ENCODE measurements around the gene ARCN1. TPM values are rescaled to one million over a fixed set of nuclear protein-coding genes. Genes with fewer than 3 reads are reported as not detected.

Gene ARCN1
- total and polyA plus RNA-seq, 2 donors (not counting 3 experiments of a cell fraction or from before 2014, with no cell fraction given) = 172 to 180 TPM

DNA sequence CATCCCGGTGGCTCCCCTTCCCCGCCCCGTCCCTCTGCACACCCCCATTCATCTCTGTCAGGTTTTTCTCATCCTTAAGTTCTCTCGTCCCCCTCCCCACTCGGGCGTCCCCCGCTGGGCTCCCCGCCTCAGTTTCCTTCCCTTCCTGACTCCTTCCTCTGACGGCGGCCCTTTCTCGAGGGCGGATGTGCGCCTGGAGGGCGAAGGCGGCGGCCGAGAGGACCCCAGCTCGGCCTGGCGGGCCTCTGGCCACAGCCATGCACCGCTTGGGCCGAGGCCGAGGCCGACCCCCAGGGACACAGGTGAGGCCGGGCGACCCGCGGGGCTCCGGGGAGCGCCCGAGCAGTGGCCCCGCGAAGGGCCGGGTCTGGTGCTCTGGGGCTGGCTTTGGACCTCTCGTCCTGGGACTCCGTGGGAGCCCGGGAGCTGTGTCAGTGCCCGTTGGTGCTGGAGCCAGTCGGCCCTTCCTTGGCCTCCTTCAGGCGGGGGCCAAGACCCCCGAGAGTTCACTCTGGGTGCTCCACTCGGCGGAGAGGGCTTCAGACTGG, 38.1 kb downstream of the ARCN1 start:
- Histone ChIP-seq H3K4me2 (ENCODE audit: insufficient read depth, low read length) (peak overlapping the region; percentile 86), H3K27ac (ENCODE audit: insufficient read depth, low read depth, low read length) (peak overlapping the region; percentile 80), H4K20me1 (replicated peaks; ENCODE audit: control insufficient read depth, extremely low read depth, insufficient read depth, low read length) (no peaks in the 10 kb centered on the region), H3K9me1 (replicated peaks; ENCODE audit: control insufficient read depth, extremely low read depth, insufficient read depth, low read length) (no peaks in the 10 kb centered on the region), H3K9ac (replicated peaks; ENCODE audit: extremely low read depth, insufficient read depth, low read length) (peak overlapping the region; percentile 83), H3K27me3 (ENCODE audit: control insufficient read depth in 2 of 2, insufficient read depth in 2 of 2, low read length in 2 of 2) (no peaks in the 10 kb centered on the region), H2AFZ (ENCODE audit: low read depth, low read length) (peak overlapping the region; percentile 1), H3K36me3 (ENCODE audit: control insufficient read depth in 2 of 2, extremely low read depth in 1 of 2, insufficient read depth in 2 of 2, low read length in 2 of 2) (peaks cover 4 to 14% of the 10 kb centered on the region in 2 experiments), H3K9me3 (replicated peaks; ENCODE audit: control insufficient read depth, insufficient read depth, low read length) (no peaks in the 10 kb centered on the region), H3K4me3 (replicated peaks in 1 of 3; ENCODE audit: insufficient read depth in 1 of 3, low read depth in 1 of 3, low read length in 3 of 3) (peak overlapping the region; percentile 39 to 60 (median 59)), H3K4me1 (ENCODE audit: control insufficient read depth, extremely low read depth, insufficient read depth, low read length) (peaks cover 47% of the 10 kb centered on the region), H3K79me2 (ENCODE audit: control insufficient read depth, insufficient read depth, low read length) (peaks cover 46% of the 10 kb centered on the region)
- FAIRE-seq = peak; percentile 82
- ChIA-PET CTCF (interaction anchor here (1.0 to 9.3 kb wide), 4 partner anchors 10 to 25 kb away, joined by 3 to 138 read pairs (median 44); no protein-coding TSS in a partner anchor), POLR2A (interaction anchor here (0.6 to 4.1 kb wide), 3 partner anchors 9 to 71 kb away, joined by 7 to 29 read pairs (median 14); no protein-coding TSS in a partner anchor)
- TF ChIP-seq POLR2A (IDR thresholded peaks at IDR 0.05; ENCODE audit: low read depth, low read length) (no peak), MYC (IDR thresholded peaks at IDR 0.05; ENCODE audit: low read depth, low read length) (no peak), CTCF (IDR thresholded peaks at IDR 0.05; ENCODE audit: extremely low read depth in 1 of 2, insufficient read depth in 1 of 2, low read depth in 1 of 2, low read length in 2 of 2) (no peak)
- intact Hi-C loops (cut with micrococcal nuclease) = loop anchor here (2.0 to 5.0 kb wide), 2 partner anchors 25 to 182 kb away; partner anchors contain the start of gene DDX6
- DNase-seq (ENCODE audit: low read depth, low spot score) = peak; percentile 29
- dilution Hi-C loops (cut with MboI; ENCODE audit: extremely low pct_ligation_motif_present, low sequenced_read_pairs) = no loop called here
- BruUV-seq (replicated peaks) = no TSS peak

- Histone ChIP-seq H3K79me2 (ENCODE audit: control insufficient read depth, insufficient read depth, low read length) (peaks cover 46% of the 10 kb centered on the region), H3K9me3 (replicated peaks; ENCODE audit: control insufficient read depth, insufficient read depth, low read length) (no peaks in the 10 kb centered on the region), H3K27ac (ENCODE audit: insufficient read depth, low read depth, low read length) (peak overlapping the region; percentile 80), H4K20me1 (replicated peaks; ENCODE audit: control insufficient read depth, extremely low read depth, insufficient read depth, low read length) (no peaks in the 10 kb centered on the region), H3K27me3 (ENCODE audit: control insufficient read depth in 2 of 2, insufficient read depth in 2 of 2, low read length in 2 of 2) (no peaks in the 10 kb centered on the region), H3K36me3 (ENCODE audit: control insufficient read depth in 2 of 2, extremely low read depth in 1 of 2, insufficient read depth in 2 of 2, low read length in 2 of 2) (peaks cover 4 to 17% of the 10 kb centered on the region in 2 experiments), H3K4me3 (replicated peaks in 1 of 3; ENCODE audit: insufficient read depth in 1 of 3, low read depth in 1 of 3, low read length in 3 of 3) (peak overlapping the region; percentile 39 to 60 (median 59)), H2AFZ (ENCODE audit: low read depth, low read length) (no peak overlapping the region), H3K9ac (replicated peaks; ENCODE audit: extremely low read depth, insufficient read depth, low read length) (peak overlapping the region; percentile 83), H3K4me2 (ENCODE audit: insufficient read depth, low read length) (peak overlapping the region; percentile 86), H3K9me1 (replicated peaks; ENCODE audit: control insufficient read depth, extremely low read depth, insufficient read depth, low read length) (no peaks in the 10 kb centered on the region), H3K4me1 (ENCODE audit: control insufficient read depth, extremely low read depth, insufficient read depth, low read length) (peaks cover 49% of the 10 kb centered on the region)
- peak; percentile 78 for DNase-seq (ENCODE audit: low read depth, low spot score)
- intact Hi-C loops (cut with micrococcal nuclease) = loop anchor here (2.0 to 5.0 kb wide), 2 partner anchors 24 to 181 kb away; partner anchors contain the start of gene DDX6
- dilution Hi-C loops (cut with MboI; ENCODE audit: extremely low pct_ligation_motif_present, low sequenced_read_pairs) = no loop called here
- TF ChIP-seq CTCF (IDR thresholded peaks at IDR 0.05; ENCODE audit: extremely low read depth in 1 of 2, insufficient read depth in 1 of 2, low read depth in 1 of 2, low read length in 2 of 2) = peak; percentile 82 to 98
- no peak for TF ChIP-seq FOS (IDR thresholded peaks at IDR 0.05; ENCODE audit: borderline replicate concordance, insufficient read depth, low read length)
- TF ChIP-seq POLR2AphosphoS5 (IDR thresholded peaks at IDR 0.05; ENCODE audit: insufficient read depth, low read depth, low read length) = peak; percentile 54
- no peak for TF ChIP-seq GATA2 (IDR thresholded peaks at IDR 0.05; ENCODE audit: insufficient read depth, insufficient read length, low read depth, low read length)
- no peak for TF ChIP-seq JUN (IDR thresholded peaks at IDR 0.05; ENCODE audit: borderline replicate concordance, insufficient read depth, insufficient read length, low read depth)
- TF ChIP-seq, protein P1, sequence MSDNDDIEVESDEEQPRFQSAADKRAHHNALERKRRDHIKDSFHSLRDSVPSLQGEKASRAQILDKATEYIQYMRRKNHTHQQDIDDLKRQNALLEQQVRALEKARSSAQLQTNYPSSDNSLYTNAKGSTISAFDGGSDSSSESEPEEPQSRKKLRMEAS (IDR thresholded peaks at IDR 0.05; ENCODE audit: insufficient read depth, insufficient read length) = no peak
- no peak for TF ChIP-seq EZH2 (IDR thresholded peaks at IDR 0.05; ENCODE audit: borderline replicate concordance, low read depth, low read length, severe bottlenecking)
- TF ChIP-seq MYC (IDR thresholded peaks at IDR 0.05; ENCODE audit: low read depth, low read length) = no peak
- ChIA-PET POLR2A (no interaction called here), CTCF (interaction anchor here (1.4 to 9.3 kb wide), 4 partner anchors 10 to 25 kb away, joined by 4 to 138 read pairs (median 56); no protein-coding TSS in a partner anchor)
- BruUV-seq (replicated peaks) = no TSS peak
- peak; percentile 80 for FAIRE-seq
These were observed 38.7 kb downstream of the ARCN1 start for GRCh38 chr11:118610773-118611432.

Data from endothelial cell of umbilical vein (primary cell).